HepG2 (cell line): ENCODE data around the gene TSEN54. TPM values are rescaled to one million over a fixed set of nuclear protein-coding genes. Genes with fewer than 3 reads are reported as not detected.

Experiments
- ATAC-seq: fragments of 200-7000 bp; cut with Tn5 transposase; 3 replicates; pipeline ENCODE4 v1.9.1; 2020; ENCODE audit warnings: mild to moderate bottlenecking, moderate library complexity
- BruUV-seq: library from RNA; stranded (reverse); fragments of 400-500 nt; replicated peaks from 2 replicates; lab custom pipeline; 2021; lab: Mats Ljungman, UMichigan
- CTCF ChIA-PET: fragments of 300-600 bp; formaldehyde crosslinking; extraction: SDS; loops from one replicate; lab custom pipeline; 2021; ENCODE audit warnings: low total read pairs, inconsistent platforms, low intra/inter-chr PET ratio; lab: Yijun Ruan, JAX
- POLR2A ChIA-PET: fragments of 350-600 bp; sonication (Branson Sonifier 250); formaldehyde crosslinking; loops from one replicate; lab custom pipeline; 2020; ENCODE audit warnings: antibody characterized with exemption, inconsistent platforms; lab: Yijun Ruan, JAX
- DNase-seq: peaks from one replicate; pipeline ENCODE4 v3.0.0-alpha.2; 2015; ENCODE audit warnings: low spot score
- FAIRE-seq: peaks from 3 replicates; lab custom pipeline; 2011; peaks lifted over from hg19 to GRCh38; lab: Jason Lieb, UNC
- H2AFZ ChIP-seq: one replicate; pipeline ENCODE4 v1.6.1; 2011; ENCODE audit warnings: low read length, inconsistent platforms
- H3K27ac ChIP-seq: fragments of 300-600 bp; 3 replicates; pipeline ENCODE4 v1.8.0; 2011; ENCODE audit warnings: mixed run types, mild to moderate bottlenecking, mixed read lengths, low read length, inconsistent platforms; ENCODE audit not compliant: insufficient read depth; ENCODE audit errors: extremely low read length
- H3K27me3 ChIP-seq, 2 experiments: fragments of 200-600 bp in 1 of 2; 2 replicates in 1 of 2; 3 replicates in 1 of 2; pipeline versions ENCODE4 v1.6.0 to v1.8.0; 2011; ENCODE audit warnings: low read length in 2 of 2, mild to moderate bottlenecking in 2 of 2, moderate library complexity in 2 of 2, inconsistent platforms in 1 of 2; ENCODE audit not compliant: insufficient read depth in 2 of 2, control insufficient read depth in 1 of 2
- H3K36me3 ChIP-seq, 2 experiments: fragments of 200-600 bp in 1 of 2; replicated peaks in 1 of 2; 2 replicates in 1 of 2; 3 replicates in 1 of 2; pipeline versions ENCODE4 v1.5.1 to v1.8.0; 2011; ENCODE audit warnings: low read length in 2 of 2, inconsistent platforms in 1 of 2; ENCODE audit not compliant: insufficient read depth in 2 of 2, control insufficient read depth in 1 of 2
- H3K4me1 ChIP-seq: 2 replicates; pipeline ENCODE4 v1.5.1; 2012; ENCODE audit warnings: low read length, inconsistent platforms; ENCODE audit not compliant: insufficient read depth
- H3K4me2 ChIP-seq: 2 replicates; pipeline ENCODE4 v1.6.0; 2011; ENCODE audit warnings: low read depth, low read length, inconsistent platforms
- H3K4me3 ChIP-seq, 3 experiments: fragments of 200-600 bp in 1 of 3; sonication (generic), shearing (Covaris generic) in 1 of 3; replicated peaks in 1 of 3; 2 replicates each; pipeline ENCODE4 v1.5.1; 2011 to 2016; ENCODE audit warnings: low read length in 3 of 3, inconsistent platforms in 2 of 3, low read depth in 2 of 3, mild to moderate bottlenecking in 2 of 3, control low read depth in 1 of 3, mixed read lengths in 1 of 3; ENCODE audit not compliant: insufficient read depth in 1 of 3
- H3K79me2 ChIP-seq: one replicate; pipeline ENCODE4 v1.6.1; 2011; ENCODE audit warnings: low read length, inconsistent platforms; ENCODE audit not compliant: insufficient read depth
- H3K9ac ChIP-seq: 2 replicates; pipeline ENCODE4 v1.6.0; 2011; ENCODE audit warnings: mild to moderate bottlenecking, low read depth, low read length, inconsistent platforms; ENCODE audit not compliant: insufficient read depth
- H3K9me3 ChIP-seq: 2 replicates; pipeline ENCODE4 v1.5.1; 2012; ENCODE audit warnings: mild to moderate bottlenecking, low read length
- H4K20me1 ChIP-seq: 2 replicates; pipeline ENCODE4 v1.6.0; 2011; ENCODE audit warnings: inconsistent platforms, mild to moderate bottlenecking, low read length, moderate library complexity; ENCODE audit not compliant: insufficient read depth
- GLI4 ChIP-seq: sonication (generic); formaldehyde crosslinking; IDR thresholded peaks from 2 replicates; pipeline ENCODE4 v1.5.1; 2020; ENCODE audit warnings: missing genetic modification reagents, mild to moderate bottlenecking, moderate library complexity, borderline replicate concordance
- KLF11 ChIP-seq: IDR thresholded peaks from 2 replicates; pipeline ENCODE4 v1.6.1; 2016; ENCODE audit warnings: missing compliant biosample characterization
- ZNF256 ChIP-seq: sonication (generic); formaldehyde crosslinking; conservative IDR thresholded peaks from 2 replicates; pipeline ENCODE4 v1.4.0; 2020; ENCODE audit warnings: missing genetic modification reagents
- ZNF775 ChIP-seq: sonication (generic); formaldehyde crosslinking; IDR thresholded peaks from 2 replicates; pipeline ENCODE4 v1.4.0; 2020; ENCODE audit warnings: missing genetic modification reagents, mild to moderate bottlenecking, moderate library complexity, borderline replicate concordance
- WGBS: methylation state at CpG from one replicate; pipeline ENCODE4 v1.1.6; 2017; ENCODE audit warnings: low lambda C conversion rate; 5-methylcytosine and 5-hydroxymethylcytosine counted together
- in situ Hi-C: cut with HindIII; loops from 2 replicates; pipeline ENCODE4 v1.10.0; 2017; ENCODE audit warnings: low pct_unique_long_range_greater_than_20kb; ENCODE audit not compliant: extremely low pct_ligation_motif_present
- intact Hi-C: fragments of 100-400 bp; cut with micrococcal nuclease; formaldehyde crosslinking; loops from one replicate; pipeline ENCODE4 v1.10.0; 2022; ENCODE audit not compliant: unreplicated experiment
- polyA plus RNA-seq, 8 experiments: library from polyadenylated mRNA; depleted of rRNA in 3 of 8; stranded (reverse) in 7 of 8; unstranded in 1 of 8; fragments of >200 nt; fragmentation: Illumina TruSeq in 4 of 8; extraction: Trizol in 4 of 8; gene quantifications; 2 replicates each; pipeline versions ENCODE4 v1.2.1 to v1.2.3, GENCODE V29; 2011 to 2016; ENCODE audit warnings: low read depth in 4 of 8, missing spikeins in 1 of 8, mixed read lengths in 1 of 8; ENCODE audit not compliant: insufficient read depth in 1 of 8
- total RNA-seq, 5 experiments: library from RNA; depleted of rRNA; stranded (reverse); fragments of >200 nt; fragmentation: Illumina TruSeq; extraction: Trizol; gene quantifications; 2 replicates each; pipeline ENCODE4 v1.2.3, GENCODE V29; 2016; ENCODE audit warnings: low read depth in 1 of 5
- TF ChIP-seq, protein P1 (sequence below): sonication (generic); formaldehyde crosslinking; IDR thresholded peaks from 2 replicates; pipeline ENCODE4 v1.4.0; 2020; ENCODE audit warnings: mild to moderate bottlenecking, missing genetic modification reagents, borderline replicate concordance
- TF ChIP-seq, protein P2 (sequence below): sonication (generic); formaldehyde crosslinking; IDR thresholded peaks from 2 replicates; pipeline ENCODE4 v1.4.0; 2020; ENCODE audit warnings: missing genetic modification reagents
- TF ChIP-seq, protein P3 (sequence below): sonication (generic); formaldehyde crosslinking; IDR thresholded peaks from 2 replicates; pipeline ENCODE4 v1.8.1; 2023; ENCODE audit warnings: missing genetic modification reagents, mild to moderate bottlenecking, borderline replicate concordance
- TF ChIP-seq, protein P4 (sequence below): sonication (generic); formaldehyde crosslinking; IDR thresholded peaks from 2 replicates; pipeline ENCODE4 v1.4.0; 2020; ENCODE audit warnings: missing genetic modification reagents

Gene TSEN54
- total and polyA plus RNA-seq, 2 of the 13 experiments (the other 11 are each of a cell fraction or from before 2014, with no cell fraction given) = 62.9 to 63.3 TPM

DNA sequence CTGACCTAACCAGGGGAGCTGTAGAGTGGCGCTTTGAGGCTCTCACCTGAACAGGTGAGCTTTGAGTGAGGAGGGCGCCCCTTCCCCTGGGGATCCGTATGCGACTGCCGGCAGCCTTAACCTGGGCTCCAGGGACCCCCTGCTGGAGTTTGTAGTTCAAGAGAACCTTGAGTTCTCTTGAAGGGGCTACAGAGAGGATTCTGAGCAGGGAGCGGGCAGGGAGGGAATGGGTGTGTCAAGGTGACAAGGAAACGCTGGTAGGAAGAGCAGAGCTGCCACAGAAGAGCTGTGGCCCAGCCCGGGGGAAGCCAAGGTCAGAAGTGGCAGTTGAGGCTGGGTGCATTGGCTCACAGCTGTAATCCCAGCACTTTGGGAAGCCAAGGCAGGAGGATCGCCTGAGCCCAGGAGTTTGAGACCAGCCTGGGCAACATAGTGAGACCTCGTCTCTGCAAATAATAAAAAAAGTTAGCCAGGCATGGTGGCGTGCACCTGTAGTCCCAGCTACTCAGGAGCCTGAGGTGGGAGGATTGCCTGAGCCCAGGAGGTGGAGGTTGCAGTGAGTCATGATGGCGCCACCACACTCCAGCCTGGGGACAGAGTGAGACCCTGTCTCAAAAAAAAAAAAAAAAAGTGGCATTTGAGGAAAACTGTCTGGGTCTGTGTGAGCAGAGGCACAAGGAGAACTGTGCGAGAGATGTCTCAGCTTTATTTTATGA is 10.4 kb downstream of the TSEN54 start:
- Histone ChIP-seq H3K9ac (peak overlapping the region; percentile 63), H3K4me1 (peaks cover 21% of the 10 kb centered on the region), H3K79me2 (peaks cover 20% of the 10 kb centered on the region), H3K36me3 (peaks cover 3 to 27% of the 10 kb centered on the region in 2 experiments; a peak in 4 of 5 replicates), H3K4me3 (peak overlapping the region; percentile 80 to 95 (median 85)), H3K9me3 (no peaks in the 10 kb centered on the region), H3K27ac (peak overlapping the region; percentile 72), H3K4me2 (peak overlapping the region; percentile 82), H3K27me3 (no peaks in the 10 kb centered on the region), H2AFZ (no peak overlapping the region), H4K20me1 (peaks cover 7% of the 10 kb centered on the region; the same call in 1 of the 2 replicates)
- in situ Hi-C loops (no loop called here), intact Hi-C loops (loop anchor here (5.0 kb wide), 1 partner anchor 61 kb away; the partner anchor contains the start of gene MYO15B)
- FAIRE-seq (no peak), DNase-seq (no peak), ATAC-seq (peak; percentile 2; the same call in 2 of the 3 replicates)
- BruUV-seq = no TSS peak
- WGBS = 24% methylated on average over 13 of the region's 13 CpGs
- POLR2A ChIA-PET = interaction anchor here (0.5 to 3.0 kb wide), 12 partner anchors 9 to 184 kb away, joined by 3 to 18 read pairs (median 6); partner anchors contain the start of gene TSEN54
- CTCF ChIA-PET = interaction anchor here (2.7 kb wide), 1 partner anchor 11 kb away, joined by 26 read pairs; the partner anchor contains the start of genes CASKIN2 and TSEN54
- TF ChIP-seq, protein P1, sequence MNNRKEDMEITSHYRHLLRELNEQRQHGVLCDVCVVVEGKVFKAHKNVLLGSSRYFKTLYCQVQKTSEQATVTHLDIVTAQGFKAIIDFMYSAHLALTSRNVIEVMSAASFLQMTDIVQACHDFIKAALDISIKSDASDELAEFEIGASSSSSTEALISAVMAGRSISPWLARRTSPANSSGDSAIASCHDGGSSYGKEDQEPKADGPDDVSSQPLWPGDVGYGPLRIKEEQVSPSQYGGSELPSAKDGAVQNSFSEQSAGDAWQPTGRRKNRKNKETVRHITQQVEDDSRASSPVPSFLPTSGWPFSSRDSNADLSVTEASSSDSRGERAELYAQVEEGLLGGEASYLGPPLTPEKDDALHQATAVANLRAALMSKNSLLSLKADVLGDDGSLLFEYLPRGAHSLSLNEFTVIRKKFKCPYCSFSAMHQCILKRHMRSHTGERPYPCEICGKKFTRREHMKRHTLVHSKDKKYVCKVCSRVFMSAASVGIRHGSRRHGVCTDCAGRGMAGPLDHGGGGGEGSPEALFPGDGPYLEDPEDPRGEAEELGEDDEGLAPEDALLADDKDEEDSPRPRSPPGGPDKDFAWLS = peak; percentile 48; the same call in 1 of the 2 replicates
- TF ChIP-seq ZNF775 (CRISPR knock-in tag) (no peak), GLI4 (CRISPR knock-in tag) (0 out of 2 replicates have a peak, but pooled peaks have one; percentile 11), KLF11 (no peak; the same call in 1 of the 2 replicates), ZNF256 (CRISPR knock-in tag) (0 out of 2 replicates have a peak, but pooled peaks have one; percentile 28)
- TF ChIP-seq, protein P2, sequence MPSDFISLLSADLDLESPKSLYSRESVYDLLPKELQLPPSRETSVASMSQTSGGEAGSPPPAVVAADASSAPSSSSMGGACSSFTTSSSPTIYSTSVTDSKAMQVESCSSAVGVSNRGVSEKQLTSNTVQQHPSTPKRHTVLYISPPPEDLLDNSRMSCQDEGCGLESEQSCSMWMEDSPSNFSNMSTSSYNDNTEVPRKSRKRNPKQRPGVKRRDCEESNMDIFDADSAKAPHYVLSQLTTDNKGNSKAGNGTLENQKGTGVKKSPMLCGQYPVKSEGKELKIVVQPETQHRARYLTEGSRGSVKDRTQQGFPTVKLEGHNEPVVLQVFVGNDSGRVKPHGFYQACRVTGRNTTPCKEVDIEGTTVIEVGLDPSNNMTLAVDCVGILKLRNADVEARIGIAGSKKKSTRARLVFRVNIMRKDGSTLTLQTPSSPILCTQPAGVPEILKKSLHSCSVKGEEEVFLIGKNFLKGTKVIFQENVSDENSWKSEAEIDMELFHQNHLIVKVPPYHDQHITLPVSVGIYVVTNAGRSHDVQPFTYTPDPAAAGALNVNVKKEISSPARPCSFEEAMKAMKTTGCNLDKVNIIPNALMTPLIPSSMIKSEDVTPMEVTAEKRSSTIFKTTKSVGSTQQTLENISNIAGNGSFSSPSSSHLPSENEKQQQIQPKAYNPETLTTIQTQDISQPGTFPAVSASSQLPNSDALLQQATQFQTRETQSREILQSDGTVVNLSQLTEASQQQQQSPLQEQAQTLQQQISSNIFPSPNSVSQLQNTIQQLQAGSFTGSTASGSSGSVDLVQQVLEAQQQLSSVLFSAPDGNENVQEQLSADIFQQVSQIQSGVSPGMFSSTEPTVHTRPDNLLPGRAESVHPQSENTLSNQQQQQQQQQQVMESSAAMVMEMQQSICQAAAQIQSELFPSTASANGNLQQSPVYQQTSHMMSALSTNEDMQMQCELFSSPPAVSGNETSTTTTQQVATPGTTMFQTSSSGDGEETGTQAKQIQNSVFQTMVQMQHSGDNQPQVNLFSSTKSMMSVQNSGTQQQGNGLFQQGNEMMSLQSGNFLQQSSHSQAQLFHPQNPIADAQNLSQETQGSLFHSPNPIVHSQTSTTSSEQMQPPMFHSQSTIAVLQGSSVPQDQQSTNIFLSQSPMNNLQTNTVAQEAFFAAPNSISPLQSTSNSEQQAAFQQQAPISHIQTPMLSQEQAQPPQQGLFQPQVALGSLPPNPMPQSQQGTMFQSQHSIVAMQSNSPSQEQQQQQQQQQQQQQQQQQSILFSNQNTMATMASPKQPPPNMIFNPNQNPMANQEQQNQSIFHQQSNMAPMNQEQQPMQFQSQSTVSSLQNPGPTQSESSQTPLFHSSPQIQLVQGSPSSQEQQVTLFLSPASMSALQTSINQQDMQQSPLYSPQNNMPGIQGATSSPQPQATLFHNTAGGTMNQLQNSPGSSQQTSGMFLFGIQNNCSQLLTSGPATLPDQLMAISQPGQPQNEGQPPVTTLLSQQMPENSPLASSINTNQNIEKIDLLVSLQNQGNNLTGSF (CRISPR knock-in tag) = no peak
- TF ChIP-seq, protein P3, sequence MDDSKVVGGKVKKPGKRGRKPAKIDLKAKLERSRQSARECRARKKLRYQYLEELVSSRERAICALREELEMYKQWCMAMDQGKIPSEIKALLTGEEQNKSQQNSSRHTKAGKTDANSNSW (CRISPR knock-in tag) = no peak
- TF ChIP-seq, protein P4, sequence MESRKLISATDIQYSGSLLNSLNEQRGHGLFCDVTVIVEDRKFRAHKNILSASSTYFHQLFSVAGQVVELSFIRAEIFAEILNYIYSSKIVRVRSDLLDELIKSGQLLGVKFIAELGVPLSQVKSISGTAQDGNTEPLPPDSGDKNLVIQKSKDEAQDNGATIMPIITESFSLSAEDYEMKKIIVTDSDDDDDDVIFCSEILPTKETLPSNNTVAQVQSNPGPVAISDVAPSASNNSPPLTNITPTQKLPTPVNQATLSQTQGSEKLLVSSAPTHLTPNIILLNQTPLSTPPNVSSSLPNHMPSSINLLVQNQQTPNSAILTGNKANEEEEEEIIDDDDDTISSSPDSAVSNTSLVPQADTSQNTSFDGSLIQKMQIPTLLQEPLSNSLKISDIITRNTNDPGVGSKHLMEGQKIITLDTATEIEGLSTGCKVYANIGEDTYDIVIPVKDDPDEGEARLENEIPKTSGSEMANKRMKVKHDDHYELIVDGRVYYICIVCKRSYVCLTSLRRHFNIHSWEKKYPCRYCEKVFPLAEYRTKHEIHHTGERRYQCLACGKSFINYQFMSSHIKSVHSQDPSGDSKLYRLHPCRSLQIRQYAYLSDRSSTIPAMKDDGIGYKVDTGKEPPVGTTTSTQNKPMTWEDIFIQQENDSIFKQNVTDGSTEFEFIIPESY (CRISPR knock-in tag) = peak; percentile 87
